ENCODE results near the gene PCDH12.

GRCh38 chr5:141995656-141996055 is 37.7 kb upstream of the PCDH12 start:
- TF ChIP-seq CTCF (IDR thresholded peaks at IDR 0.05; ENCODE audit: poor library complexity) (no peak), EZH2 (IDR thresholded peaks at IDR 0.05; ENCODE audit: borderline replicate concordance) (no peak), EZH2phosphoT487 (IDR thresholded peaks at IDR 0.05; ENCODE audit: low read depth, severe bottlenecking, unreplicated experiment) (no peak)

All from hepatocyte (in vitro differentiated cells).